ENCODE results near the gene ATP1A2. TPM values are rescaled to one million over a fixed set of nuclear protein-coding genes. Genes with fewer than 3 reads are reported as not detected.

Gene ATP1A2
- total RNA-seq (not detected in 2 replicates), polyA plus RNA-seq (not detected in 2 replicates), polyA minus RNA-seq (0.08 TPM in 1 of 2 replicates, not detected in the other), Bru-seq, nascent RNA (not detected), BruChase-seq, experiment 1, labeled RNA remaining after a 6-hour chase (not detected), BruChase-seq, experiment 2, labeled RNA remaining after a 2-hour chase (not detected)
- not detected in 2 replicates for polyA plus RNA-seq (2011; cell fraction: cytosol; rRNA removed)
- not detected in 2 replicates for polyA plus RNA-seq (2011; cell fraction: nucleus; rRNA removed)
- polyA plus RNA-seq (2012), result not detected in 2 replicates
- polyA minus RNA-seq (2011; cell fraction: cytosol; rRNA and poly(A)+ RNA removed), result not detected
- polyA minus RNA-seq (2011; cell fraction: nucleus; rRNA and poly(A)+ RNA removed), result not detected in 2 replicates
- long read RNA-seq, result 0 reads

- FAIRE-seq (no peak), DNase-seq (ENCODE audit: low read depth, low spot score) (no peak)
- BruUV-seq (replicated peaks), result no TSS peak
- H2AFZ ChIP-seq (ENCODE audit: low read depth, low read length), result no peak within 1 kb of the TSS
- H3K4me1 ChIP-seq (ENCODE audit: control insufficient read depth, extremely low read depth, insufficient read depth, low read length), result no peaks in the 10 kb centered on the region
- no peaks in the 10 kb centered on the region for H3K9me1 ChIP-seq (replicated peaks; ENCODE audit: control insufficient read depth, extremely low read depth, insufficient read depth, low read length)
- H3K27me3 ChIP-seq (ENCODE audit: control insufficient read depth in 2 of 2, insufficient read depth in 2 of 2, low read length in 2 of 2), result peaks cover 21 to 24% of the 10 kb centered on the region in 2 experiments
- H3K36me3 ChIP-seq (ENCODE audit: control insufficient read depth in 2 of 2, extremely low read depth in 1 of 2, insufficient read depth in 2 of 2, low read length in 2 of 2), result no peaks in the 10 kb centered on the region
- H3K79me2 ChIP-seq (ENCODE audit: control insufficient read depth, insufficient read depth, low read length), result no peaks in the 10 kb centered on the region
- H3K9ac ChIP-seq (replicated peaks; ENCODE audit: extremely low read depth, insufficient read depth, low read length), result no peak within 1 kb of the TSS
- intact Hi-C loops (cut with micrococcal nuclease) (no loop called here), dilution Hi-C loops (cut with MboI; ENCODE audit: extremely low pct_ligation_motif_present, low sequenced_read_pairs) (no loop called here)
- POLR2A ChIA-PET, result no interaction called here
- H4K20me1 ChIP-seq (replicated peaks; ENCODE audit: control insufficient read depth, extremely low read depth, insufficient read depth, low read length), result no peaks in the 10 kb centered on the region
- no peak within 1 kb of the TSS for H3K4me3 ChIP-seq (replicated peaks in 1 of 3; ENCODE audit: insufficient read depth in 1 of 3, low read depth in 1 of 3, low read length in 3 of 3)
- no peak for TF ChIP-seq GATA2 (IDR thresholded peaks at IDR 0.05; ENCODE audit: insufficient read depth, insufficient read length, low read depth, low read length)
- no peak for TF ChIP-seq JUN (IDR thresholded peaks at IDR 0.05; ENCODE audit: borderline replicate concordance, insufficient read depth, insufficient read length, low read depth)
- TF ChIP-seq EZH2 (IDR thresholded peaks at IDR 0.05; ENCODE audit: borderline replicate concordance, low read depth, low read length, severe bottlenecking), result no peak
- TF ChIP-seq POLR2AphosphoS5 (IDR thresholded peaks at IDR 0.05; ENCODE audit: insufficient read depth, low read depth, low read length), result no peak
- no peak for TF ChIP-seq MYC (IDR thresholded peaks at IDR 0.05; ENCODE audit: low read depth, low read length)
- no peak for TF ChIP-seq FOS (IDR thresholded peaks at IDR 0.05; ENCODE audit: borderline replicate concordance, insufficient read depth, low read length)
- no peak for TF ChIP-seq POLR2A (IDR thresholded peaks at IDR 0.05; ENCODE audit: low read depth, low read length)
- TF ChIP-seq CTCF (IDR thresholded peaks at IDR 0.05; ENCODE audit: extremely low read depth in 1 of 2, insufficient read depth in 1 of 2, low read depth in 1 of 2, low read length in 2 of 2), result no peak
- TF ChIP-seq MAX (IDR thresholded peaks at IDR 0.05; ENCODE audit: insufficient read depth, insufficient read length), result no peak
- no peaks in the 10 kb centered on the region for H3K9me3 ChIP-seq (replicated peaks; ENCODE audit: control insufficient read depth, insufficient read depth, low read length)
- H3K27ac ChIP-seq (ENCODE audit: insufficient read depth, low read depth, low read length), result no peak within 1 kb of the TSS
- no peak within 1 kb of the TSS for H3K4me2 ChIP-seq (ENCODE audit: insufficient read depth, low read length)
- CTCF ChIA-PET, result interaction anchor here (2.0 kb wide), 1 partner anchor 261 kb away, joined by 4 read pairs; no protein-coding TSS in a partner anchor
Observed at GRCh38 chr1:160115545-160116282, at the start of gene ATP1A2. TSS of gene ATP1A2 (plus strand) at chr1:160115759. CDS start at chr1:160115862, 103 bp downstream.

All from endothelial cell of umbilical vein (primary cell).